Stimulated activated CD8-positive, alpha-beta memory T cell treated with anti-CD3 and anti-CD28 coated beads, Interleukin-15, amount 100 ng/mL, for 1 hour (primary cell): ENCODE measurements around the gene MINAR1.
"Not testable (repeated sequence)": the region's sequence is repeated elsewhere in the genome, so short reads cannot be mapped to it uniquely, and the experiment has no call there.

Experiments used
- DNase-seq: peaks from one replicate; pipeline ENCODE4 v3.0.0-alpha.2; 2020; ENCODE audit warnings: low read depth

Gene MINAR1, protein sequence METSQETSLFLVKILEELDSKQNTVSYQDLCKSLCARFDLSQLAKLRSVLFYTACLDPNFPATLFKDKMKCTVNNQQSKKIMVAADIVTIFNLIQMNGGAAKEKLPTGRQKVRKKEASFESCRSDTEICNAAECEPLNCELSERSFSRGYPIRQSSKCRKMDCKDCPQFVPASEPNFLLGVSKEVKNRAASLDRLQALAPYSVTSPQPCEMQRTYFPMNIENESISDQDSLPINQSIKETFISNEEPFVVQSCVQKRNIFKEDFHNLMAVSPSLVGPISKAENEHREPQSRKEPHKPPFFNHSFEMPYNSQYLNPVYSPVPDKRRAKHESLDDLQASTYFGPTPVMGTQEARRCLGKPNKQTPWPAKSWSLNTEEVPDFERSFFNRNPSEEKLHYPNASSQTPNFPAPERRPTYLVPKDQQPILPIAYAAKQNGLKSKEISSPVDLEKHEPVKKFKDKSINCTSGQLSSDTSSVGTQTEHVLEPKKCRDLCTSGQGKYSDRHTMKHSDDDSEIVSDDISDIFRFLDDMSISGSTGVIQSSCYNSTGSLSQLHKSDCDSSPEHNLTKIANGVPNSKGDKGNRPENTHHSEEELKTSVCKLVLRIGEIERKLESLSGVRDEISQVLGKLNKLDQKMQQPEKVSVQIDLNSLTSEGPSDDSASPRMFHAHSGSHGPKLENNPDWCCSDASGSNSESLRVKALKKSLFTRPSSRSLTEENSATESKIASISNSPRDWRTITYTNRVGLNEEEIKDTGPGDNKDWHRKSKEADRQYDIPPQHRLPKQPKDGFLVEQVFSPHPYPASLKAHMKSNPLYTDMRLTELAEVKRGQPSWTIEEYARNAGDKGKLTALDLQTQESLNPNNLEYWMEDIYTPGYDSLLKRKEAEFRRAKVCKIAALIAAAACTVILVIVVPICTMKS

DNA sequence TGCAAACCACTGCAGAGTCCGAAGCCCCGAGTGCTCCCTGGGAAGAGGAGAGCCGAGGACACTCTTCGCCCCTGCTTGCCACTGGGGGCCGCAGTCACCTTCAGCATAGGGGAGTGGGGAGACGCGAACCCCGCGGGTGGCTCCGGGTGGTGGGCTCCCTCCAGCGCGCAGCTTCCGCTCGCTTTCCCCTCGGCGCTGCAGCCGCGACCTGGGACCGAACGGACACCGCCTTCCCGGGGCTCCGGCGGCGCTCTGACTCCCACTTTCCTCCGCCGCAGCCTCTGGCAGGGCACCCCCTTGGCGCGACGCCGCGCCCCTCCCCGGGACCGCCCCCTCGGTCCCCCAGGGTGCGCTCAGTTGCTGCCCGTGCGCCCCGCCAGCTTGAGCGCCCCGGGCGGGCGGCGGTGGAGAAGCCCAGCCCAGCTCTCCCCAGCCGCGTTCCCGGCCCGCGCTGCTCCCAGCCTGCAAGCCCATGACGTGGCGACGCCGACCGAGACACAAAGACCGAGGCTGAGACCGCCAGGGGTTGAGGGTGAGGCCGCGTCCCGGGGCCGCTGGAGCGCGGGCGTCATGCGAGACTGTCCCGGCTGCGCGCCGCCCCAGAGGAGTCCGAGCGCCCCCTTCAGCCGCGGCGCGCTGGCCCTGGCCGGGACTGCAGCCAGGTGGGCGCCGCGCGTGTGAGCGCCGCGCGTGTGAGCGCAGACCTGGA lies at the start of gene MINAR1:
Gene MINAR1, plus strand, starts transcription at position 701 of the 709 bp plus-strand sequence. CDS start 23,812 bp downstream, outside the sequence.
- no peak for DNase-seq

DNA sequence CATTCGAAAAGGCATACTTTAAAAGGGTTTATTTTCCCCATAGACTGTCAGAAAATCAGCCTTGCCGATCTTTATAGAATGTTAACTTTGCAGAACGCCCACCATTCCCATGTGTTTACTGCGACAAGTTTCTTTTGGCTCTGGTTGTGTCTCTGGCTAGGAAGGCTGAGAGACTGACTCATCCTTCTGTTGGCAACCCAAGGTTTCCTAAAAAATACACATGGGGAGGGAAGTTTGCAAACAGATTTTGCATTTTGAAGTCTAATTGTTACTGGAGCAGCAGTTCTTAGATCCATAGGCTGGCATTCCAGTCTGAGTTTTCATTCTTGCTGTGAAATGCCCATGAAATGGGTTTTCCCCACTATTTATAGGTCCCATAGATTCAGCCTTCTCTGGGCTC lies 37.9 kb upstream of the MINAR1 start:
- no peak for DNase-seq

DNA sequence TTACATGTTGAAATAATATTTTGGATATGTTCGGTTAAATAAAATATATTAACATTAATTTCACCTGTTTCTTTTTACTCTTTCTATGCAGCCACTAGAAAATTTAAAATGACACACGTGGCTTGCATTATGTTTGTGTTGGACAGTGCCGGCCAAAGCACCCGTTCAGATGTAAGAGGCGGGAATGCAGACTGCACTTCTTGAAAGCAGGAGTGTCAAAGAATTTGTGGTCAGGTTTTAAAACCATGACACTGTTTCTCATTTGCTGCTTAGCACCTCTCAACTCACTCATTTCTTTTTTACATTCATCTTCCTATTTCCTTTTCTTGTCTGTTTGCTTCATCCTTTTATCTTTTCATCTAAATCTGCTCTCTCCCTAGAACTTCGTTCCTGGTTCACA lies 35.3 kb upstream of the MINAR1 start:
- DNase-seq, result no peak

DNA sequence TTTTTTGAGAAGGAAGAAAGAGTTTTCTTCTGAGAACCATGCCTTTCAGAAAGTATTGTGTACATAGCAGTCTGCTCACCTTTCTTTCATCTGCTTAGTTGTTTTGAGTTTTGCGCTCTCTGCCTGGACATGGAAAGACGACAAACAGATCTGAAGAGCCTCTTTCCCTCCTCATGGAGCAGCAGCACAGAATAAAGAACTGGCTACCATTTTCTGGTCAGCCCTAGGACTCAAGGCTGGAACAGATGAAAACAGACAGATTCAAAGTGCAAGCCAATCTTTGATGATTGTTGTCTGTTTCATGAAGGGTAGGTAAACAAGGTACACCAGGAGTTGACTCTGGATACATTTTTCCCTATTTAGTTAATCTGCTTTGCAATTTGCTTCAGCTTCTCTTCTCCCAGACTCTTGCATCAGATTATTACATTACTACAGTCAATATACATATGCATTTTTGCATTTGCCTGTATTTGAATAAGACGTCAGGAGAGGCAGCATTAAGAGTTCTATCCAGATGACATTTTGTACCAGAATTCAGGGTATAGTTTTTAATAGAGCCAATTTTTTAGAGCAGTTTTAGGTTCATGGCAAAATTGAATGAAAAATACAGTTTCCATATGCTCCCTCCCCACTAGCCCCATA lies 34.7 kb upstream of the MINAR1 start:
- DNase-seq, result no peak

DNA sequence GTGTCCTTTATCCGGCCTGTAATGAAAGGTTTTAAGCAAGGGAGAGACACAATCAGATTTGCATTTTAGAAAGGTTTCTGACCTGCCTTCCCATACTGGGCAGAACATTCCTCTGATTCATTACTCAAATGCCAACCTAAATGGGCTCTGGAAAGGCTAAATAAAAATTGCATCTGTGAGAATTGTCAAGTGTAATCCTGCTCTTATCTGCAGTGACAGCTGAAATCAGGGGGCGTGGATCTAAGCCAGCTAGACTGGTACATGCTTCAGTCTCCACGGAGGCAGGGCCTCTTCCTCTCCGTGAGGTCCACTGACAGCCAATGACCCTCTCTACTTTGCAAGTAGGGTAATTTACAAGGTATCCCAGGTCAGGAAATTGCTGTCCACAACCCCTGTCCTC lies 32.5 kb upstream of the MINAR1 start:
- no peak for DNase-seq

DNA sequence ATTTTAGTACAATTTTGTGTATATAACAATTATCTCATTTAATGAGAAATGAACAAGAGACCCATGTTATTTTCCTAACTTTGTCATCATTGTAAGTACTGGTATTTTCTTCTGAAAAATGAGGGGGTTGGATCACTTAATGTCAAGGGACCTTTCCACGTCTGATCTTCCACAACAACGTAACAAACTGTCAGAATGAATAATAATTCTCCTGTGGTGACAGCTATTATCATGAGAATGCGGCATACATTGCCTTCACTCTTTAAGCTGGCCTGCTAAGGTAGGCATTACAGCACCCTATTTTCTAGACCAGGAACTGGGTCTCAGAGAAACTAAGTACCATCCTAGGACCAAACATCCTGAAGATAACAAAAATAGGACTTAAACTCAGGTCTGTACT lies 31.5 kb upstream of the MINAR1 start:
- DNase-seq, result no peak

DNA sequence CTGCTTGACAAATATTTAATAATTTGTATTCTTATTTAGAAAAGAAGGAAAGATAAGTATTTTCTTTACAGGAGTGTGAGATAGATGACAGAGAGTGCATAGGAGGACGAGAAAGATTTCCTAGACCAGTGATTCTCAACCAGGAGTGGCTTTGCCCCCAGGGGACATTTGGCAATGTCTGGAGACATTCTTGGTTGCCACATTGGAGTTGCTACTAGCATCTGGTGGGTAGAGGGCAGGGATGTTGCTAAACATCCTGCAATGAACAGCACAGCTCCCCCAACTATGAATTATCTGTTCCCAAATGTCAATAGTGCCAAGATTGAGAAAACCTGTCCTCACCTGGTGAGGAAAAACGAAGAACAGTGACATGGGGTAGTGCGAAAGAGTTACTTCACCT lies 30.8 kb upstream of the MINAR1 start:
- no peak for DNase-seq

DNA sequence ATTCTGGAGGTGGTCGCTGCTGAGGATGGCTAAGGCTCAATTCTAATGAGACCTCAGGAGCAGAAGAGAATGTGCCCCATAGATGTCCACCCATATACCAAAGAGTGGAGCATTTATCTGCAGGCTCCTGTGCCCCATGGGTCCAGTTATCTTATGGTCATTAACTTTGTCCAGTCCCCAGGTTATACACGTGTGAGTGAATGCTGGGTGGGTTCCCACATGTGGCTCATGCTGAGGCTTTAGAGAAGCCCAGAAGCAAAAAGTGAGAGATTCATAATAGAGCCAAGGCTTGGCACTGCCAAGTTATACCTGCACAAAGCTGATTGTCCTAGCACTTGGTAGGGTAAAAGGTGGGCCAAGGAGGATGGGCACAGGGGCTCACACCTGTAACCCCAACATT lies 30.0 kb upstream of the MINAR1 start:
- DNase-seq, result no peak

DNA sequence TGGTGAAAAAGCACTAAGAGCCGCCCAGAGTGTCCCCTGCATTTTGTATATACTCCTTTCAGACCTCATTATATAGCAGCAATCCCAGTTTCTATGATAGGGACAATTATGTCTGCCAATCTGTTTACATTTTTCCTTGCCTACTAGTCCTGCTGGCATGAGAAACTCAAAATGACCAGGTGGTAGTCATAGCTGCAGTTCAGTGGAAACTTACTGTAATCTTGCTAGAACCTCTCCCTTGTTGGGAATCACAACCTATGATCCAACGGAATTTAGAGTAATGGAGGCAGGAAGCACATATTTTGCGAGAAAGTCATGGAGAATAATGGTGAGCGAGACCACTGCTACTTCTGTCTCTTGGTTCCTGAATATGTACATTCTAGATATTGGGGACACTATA lies 28.6 kb upstream of the MINAR1 start:
- no peak for DNase-seq

DNA sequence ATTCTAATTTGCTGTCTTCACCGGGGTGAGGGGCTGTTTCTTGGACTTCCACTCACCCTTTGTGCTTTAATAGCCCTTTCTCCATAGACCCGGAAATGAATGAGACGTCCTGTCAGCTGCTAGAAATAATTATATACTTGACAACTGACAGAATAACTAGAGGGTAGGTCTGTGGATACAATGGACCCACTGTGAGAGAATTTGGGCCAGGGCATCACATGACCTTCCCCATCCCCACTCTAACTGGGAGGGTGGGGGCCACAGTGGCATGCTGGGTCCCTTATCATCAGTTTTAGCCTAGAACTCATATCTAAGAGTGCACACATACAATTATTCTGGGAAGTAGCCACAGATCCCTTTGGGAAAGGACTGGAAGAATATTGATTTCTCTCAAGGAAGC lies 25.9 kb upstream of the MINAR1 start:
- DNase-seq, result no peak

DNA sequence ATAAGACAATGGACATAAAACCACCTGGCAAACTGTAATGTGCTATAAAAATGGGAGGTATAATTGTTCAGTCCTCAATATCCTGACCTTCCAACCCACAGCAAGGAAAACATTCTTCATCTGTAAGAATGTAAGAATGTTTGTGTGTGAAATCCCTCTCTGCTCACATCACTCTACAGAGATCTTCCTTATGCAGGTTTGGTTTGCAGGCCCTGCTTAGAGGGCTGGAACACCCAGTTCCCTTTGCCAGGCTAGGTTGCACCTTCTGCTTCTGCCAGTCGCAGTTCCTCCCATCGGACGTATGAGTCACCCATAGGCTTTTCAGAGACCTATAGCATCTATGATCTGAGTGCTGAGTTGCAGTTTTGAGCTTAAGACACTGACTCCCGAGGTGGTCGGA lies 24.1 kb upstream of the MINAR1 start:
- no peak for DNase-seq

DNA sequence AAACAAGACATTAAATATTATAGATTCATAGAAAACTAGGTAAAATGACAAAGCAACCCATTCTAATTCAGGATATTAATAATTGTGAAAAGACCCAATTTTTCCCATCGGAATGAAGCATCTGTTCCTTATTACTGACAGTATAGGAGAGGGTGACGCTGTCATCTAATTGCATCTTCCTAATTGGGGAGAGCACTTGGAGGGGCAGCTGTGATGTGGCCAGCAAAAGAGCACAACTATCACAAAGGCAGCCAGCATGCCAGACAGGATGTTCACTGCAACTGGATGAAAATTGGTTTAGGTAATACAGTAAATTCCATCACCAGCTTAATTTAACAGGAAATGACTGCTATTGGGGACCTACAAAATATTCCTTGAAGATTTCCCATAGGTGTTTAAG lies 21.9 kb upstream of the MINAR1 start:
- DNase-seq, result no peak

DNA sequence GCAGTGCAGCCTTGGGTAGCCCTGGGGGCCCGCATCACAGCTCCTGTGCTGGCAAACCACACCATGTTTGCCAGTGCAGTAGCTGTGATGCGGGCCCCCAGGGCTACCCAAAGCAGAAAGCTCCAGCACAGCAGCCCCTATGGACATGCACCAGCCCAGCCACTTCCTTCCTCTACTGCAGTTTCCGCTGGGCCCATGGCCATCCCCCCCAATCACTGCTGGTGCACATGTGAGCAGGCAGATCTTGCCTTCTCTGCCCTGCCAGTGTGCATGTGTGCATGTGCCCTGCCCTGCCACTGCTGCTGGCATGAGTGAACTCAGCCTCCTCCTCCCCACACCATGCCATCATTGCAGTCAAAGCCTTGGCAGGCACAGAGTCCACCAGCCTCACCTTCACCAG lies 20.1 kb upstream of the MINAR1 start:
- no peak for DNase-seq

DNA sequence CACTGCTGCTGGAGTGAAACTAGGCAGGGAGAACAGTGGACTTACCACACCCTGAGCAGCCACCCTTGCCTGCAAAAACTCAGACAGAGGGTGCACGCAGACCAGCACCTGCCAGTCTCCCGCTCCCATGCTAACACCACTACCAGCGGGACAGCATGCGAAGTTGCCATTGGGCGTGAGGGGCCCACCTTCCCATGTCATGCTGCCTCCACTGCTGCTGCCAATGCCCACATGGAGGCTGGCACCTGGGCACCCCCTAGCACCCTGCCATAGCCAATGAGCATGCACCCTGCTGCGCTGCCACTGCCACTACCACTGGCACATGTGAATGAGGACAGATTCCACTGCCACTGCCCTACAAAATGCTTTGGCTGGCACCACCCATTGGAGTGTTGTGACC lies 19.7 kb upstream of the MINAR1 start:
- DNase-seq, result no peak

DNA sequence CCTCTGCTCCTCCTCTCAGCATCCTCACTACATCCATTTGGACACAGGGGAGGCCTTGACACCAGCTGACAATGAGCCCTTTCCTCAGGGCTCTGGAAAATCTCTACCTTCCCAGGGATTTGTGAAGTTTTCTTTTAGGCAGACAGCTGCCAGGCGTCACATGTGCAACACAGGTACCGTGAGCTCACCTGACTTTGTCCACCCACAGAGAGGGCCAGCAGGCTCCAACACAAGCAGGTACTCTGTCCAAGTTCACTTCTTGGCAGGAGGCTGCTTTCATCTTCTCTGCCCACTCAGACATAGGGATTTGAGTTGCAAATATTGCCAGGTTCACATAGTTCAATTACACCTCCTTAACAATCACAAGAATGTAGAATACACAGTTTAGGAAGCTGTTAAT lies 15.3 kb upstream of the MINAR1 start:
- DNase-seq, result no peak

DNA sequence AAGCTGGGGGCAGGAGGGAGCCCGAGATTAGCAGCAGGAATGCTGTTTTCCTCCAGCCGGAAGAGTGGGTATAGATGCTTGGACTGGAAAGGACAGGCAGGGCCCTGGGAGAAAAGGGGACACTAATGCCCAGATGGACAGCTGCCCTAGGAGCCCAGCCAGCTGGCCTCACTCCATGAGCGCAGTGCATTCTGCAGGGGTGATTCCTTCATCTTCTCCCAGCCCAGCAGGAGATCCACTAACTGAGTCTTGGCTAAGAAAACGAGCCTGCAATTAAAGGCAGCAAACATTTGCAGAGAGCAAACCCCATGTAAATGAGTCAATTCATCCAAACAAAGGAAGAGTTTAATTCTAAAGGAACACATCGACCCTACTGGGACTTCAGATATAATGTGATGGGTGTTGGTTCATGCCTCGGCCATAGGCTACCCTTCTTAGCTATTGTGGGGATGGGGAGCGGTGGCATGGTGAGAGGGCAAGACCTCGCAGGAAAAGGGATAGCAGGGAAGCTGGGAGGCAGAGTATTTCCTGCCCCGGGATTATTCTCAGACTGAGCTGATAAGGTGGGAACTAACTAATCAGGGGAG lies 13.3 kb upstream of the MINAR1 start:
- DNase-seq, result no peak

DNA sequence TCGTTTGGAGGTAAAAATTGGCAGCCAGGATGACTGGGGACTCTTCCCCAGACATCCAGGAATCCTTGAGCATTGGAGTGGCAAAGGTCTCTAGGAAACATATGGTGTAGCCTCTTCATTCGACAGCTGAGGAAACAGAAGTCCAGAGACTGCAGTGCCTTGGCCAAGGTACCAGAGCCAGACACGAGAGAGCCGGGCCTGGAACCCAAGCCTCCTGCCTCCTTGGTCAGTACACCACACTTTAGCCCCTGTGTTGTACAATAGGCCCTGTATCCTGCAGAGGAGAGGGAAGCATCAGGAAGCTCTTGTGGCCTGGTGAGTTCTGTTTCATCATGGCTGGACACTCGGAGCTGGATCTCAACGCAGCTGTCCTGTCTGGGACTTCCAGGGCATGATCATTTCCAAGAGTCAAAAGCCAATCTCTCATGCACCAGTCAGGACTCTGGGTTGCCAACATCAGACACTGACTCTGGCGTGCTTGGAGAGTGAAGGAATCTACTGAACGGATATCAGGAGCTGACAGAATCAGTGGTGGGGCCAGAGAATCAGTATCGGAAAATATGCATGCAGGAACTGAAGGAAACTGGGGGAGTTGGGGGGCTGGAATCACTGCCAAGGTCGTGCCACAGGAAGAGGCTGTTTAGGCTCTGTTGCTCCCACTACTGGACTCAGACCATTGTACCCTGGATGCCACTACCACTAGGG lies 6.4 kb upstream of the MINAR1 start:
- DNase-seq, result no peak

DNA sequence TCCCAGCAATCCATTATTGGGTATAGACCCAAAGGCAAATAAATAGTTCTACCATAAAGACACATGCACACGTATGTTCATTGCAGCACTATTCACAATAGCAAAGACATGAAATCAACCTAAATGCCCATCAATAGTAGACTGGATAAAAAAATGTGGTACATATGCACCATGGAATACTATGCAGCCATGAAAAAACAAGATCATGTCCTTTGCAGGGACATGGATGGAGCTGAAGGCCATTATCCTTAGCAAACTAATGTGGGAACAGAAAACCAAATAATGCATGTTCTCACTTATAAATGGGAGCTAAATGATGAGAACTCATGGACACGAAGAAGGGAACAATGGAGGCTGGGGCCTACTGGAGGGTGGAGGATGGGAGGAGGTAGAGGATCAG lies 5.2 kb upstream of the MINAR1 start:
- DNase-seq, result not testable (repeated sequence)

DNA sequence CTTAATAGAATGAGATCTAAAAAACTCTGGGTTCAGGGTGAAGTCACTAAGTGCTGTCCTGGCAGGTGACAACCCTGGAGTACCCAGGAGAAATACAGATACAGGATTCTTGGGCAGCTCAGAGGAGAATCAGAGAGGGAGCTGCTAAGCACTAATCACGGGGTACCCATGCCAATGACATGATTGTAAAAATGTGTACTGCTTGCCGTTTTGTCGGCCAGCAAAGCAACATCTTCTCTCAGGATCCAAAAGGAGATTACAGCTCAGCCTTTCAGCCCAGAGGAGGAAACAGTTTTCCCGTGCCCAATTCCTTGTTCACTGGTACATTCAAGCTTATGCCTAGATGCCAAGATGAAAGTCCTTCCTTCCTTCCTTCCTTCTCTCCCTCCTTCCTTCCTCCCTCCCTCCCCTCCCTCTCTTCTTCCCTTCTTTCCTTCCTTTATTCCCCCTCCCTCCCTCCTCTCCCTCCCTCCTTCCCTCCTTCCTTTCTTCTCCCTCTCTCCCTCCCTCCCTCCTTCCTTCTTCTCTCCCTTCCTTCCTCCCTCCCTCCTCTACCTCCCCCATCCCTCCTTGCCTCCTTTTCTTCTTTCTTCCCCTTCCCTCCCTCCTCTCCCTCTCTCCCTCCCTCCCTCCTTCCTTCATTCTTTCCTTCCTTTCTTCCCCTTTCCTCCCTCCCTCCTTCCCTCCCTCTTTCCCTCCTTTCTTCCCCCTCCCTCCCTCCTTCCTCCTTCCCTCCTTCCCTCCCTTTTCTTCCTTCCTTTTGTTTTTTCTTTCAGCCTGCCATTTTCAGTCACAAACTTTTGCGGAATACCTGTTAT lies 4.1 kb upstream of the MINAR1 start:
- DNase-seq, result no peak
